Measurements from ENCODE around the gene YY2. TPM values are rescaled to one million over a fixed set of nuclear protein-coding genes. Genes with fewer than 3 reads are reported as not detected.
A peak's percentile ranks its signal among the peaks of the same experiment; 100 is the strongest.

The YY2 gene
- total and polyA plus RNA-seq, 2 donors (not counting 1 experiment from before 2014, with no cell fraction given) = 0.67 to 2.6 TPM

DNA sequence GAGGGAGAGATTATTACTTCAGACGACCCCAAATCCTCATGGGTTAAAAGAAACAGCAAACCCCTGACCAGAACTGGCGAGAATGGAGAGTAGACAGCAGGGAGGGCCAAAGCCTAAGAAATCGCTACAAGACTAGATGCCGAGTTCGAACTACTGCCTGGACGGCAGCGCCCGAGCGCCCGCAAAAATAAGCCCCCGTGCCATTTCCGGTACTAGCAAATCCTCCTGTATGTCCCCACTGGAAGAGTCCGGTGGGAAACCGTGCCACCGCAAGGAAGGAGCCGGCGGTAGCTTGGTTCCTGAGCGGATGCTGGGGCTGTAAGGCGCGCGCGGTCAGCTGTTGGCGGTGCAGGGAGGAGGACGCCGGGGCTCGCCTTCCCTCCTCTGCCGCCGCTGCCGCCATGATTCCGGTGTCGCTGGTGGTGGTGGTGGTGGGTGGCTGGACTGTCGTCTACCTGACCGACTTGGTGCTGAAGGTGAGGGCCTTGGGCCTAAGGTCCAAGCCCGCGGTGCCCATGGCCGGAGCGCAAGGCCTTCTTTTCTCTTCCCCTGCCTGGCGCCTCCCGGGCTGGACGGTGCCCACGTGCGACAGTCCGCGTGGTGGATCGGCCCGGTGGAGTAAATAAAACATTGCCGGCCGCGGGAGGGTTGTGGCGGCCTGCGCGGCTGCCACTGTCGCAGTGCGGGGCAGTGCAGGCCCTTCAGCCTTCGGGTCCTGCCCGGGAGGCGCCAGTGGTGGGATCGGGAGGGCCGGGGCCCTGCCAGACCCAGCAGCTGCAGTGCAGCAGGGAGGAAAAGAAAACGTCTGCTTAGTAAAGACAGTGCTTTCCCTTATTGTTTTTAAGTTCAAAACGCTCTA, 16.2 kb upstream of the YY2 start, which contains the start of gene MBTPS2:
Gene MBTPS2, plus strand, starts transcription at position 284 of the 859 bp plus-strand sequence. Its CDS starts 118 bp downstream, at position 402.
- CTCF ChIA-PET = interaction anchor here (1.1 to 1.5 kb wide), 2 partner anchors 136 to 145 kb away, joined by 3 to 14 read pairs; no protein-coding TSS in a partner anchor
- Mint-ChIP-seq H3K9me3 (ENCODE audit: insufficient read depth) (no peaks in the 10 kb centered on the region), H3K27ac (peak within 1 kb of the TSS; percentile 91), H3K4me1 (peaks cover 13% of the 10 kb centered on the region), H3K4me3 (peak within 1 kb of the TSS; percentile 95), H3K27me3 (no peaks in the 10 kb centered on the region)
- peak within 1 kb of the TSS; percentile 69 for H3K9ac ChIP-seq (ENCODE audit: low read length)
- no peak for TF ChIP-seq EZH2 (IDR thresholded peaks at IDR 0.05; ENCODE audit: borderline replicate concordance, insufficient read depth, low read depth, low read length, poor library complexity, severe bottlenecking)
- no peak for TF ChIP-seq CTCF (IDR thresholded peaks at IDR 0.05)
- H3K79me2 ChIP-seq (ENCODE audit: control insufficient read depth, insufficient read depth, low read length) = no peaks in the 10 kb centered on the region
- no peaks in the 10 kb centered on the region for H3K27me3 ChIP-seq (replicated peaks in 1 of 4; ENCODE audit: control extremely low read depth in 1 of 4, control insufficient read depth in 3 of 4, insufficient read depth in 4 of 4, low read length in 3 of 4)
- peak within 1 kb of the TSS; percentile 39 to 71 (median 69) for H3K4me3 ChIP-seq (ENCODE audit: control extremely low read depth in 1 of 5, extremely low read depth in 1 of 5, insufficient read depth in 1 of 5, low read depth in 2 of 5, low read length in 4 of 5)
- H3K36me3 ChIP-seq (replicated peaks in 1 of 2; ENCODE audit: control extremely low read depth in 1 of 2, control insufficient read depth in 1 of 2, extremely low read depth in 1 of 2, insufficient read depth in 2 of 2, low read length in 1 of 2) = peaks cover 0 to 4% of the 10 kb centered on the region in 2 experiments
- peak within 1 kb of the TSS; percentile 60 to 70 for H3K27ac ChIP-seq (ENCODE audit: low read length in 2 of 2)
- ATAC-seq (ENCODE audit: low read depth) (peak; percentile 94), DNase-seq (peak; percentile 85)
- H3K4me2 ChIP-seq (replicated peaks; ENCODE audit: low read depth, low read length, poor library complexity, severe bottlenecking) = peak within 1 kb of the TSS; percentile 68
- intact Hi-C loops (cut with micrococcal nuclease) = loop anchor here (2.0 kb wide), 1 partner anchor 99 kb away; no protein-coding TSS in a partner anchor
- no peaks in the 10 kb centered on the region for H4K20me1 ChIP-seq (ENCODE audit: control insufficient read depth, insufficient read depth, low read length, poor library complexity, severe bottlenecking)
- peaks cover 4 to 5% of the 10 kb centered on the region in 2 donors for H3K4me1 ChIP-seq (ENCODE audit: control insufficient read depth in 2 of 2, insufficient read depth in 2 of 2, low read length in 2 of 2)
- POLR2A ChIA-PET = no interaction called here
- H2AFZ ChIP-seq (ENCODE audit: insufficient read depth, low read depth, low read length, poor library complexity, severe bottlenecking) = peak within 1 kb of the TSS; percentile 82
- WGBS (ENCODE audit: insufficient coverage) = under 1% methylated on average over 49 of the region's 61 CpGs
- H3K9me3 ChIP-seq (ENCODE audit: control extremely low read depth in 1 of 3, control insufficient read depth in 2 of 3, insufficient read depth in 1 of 3, low read length in 2 of 3) = no peaks in the 10 kb centered on the region

GRCh38 chrX:21840193-21840545, 15.6 kb upstream of the YY2 start:
- CTCF ChIA-PET = no interaction called here

More at GRCh38 chrX:21840193-21840545, 15.6 kb upstream of the YY2 start:
- Mint-ChIP-seq H3K4me1 (peaks cover 13% of the 10 kb centered on the region), H3K27ac (peak overlapping the region; percentile 91), H3K9me3 (ENCODE audit: insufficient read depth) (no peaks in the 10 kb centered on the region), H3K27me3 (no peaks in the 10 kb centered on the region), H3K4me3 (peak overlapping the region; percentile 95)
- peak overlapping the region; percentile 68 for H3K4me2 ChIP-seq (replicated peaks; ENCODE audit: low read depth, low read length, poor library complexity, severe bottlenecking)
- peaks cover 4 to 5% of the 10 kb centered on the region in 2 donors for H3K4me1 ChIP-seq (ENCODE audit: control insufficient read depth in 2 of 2, insufficient read depth in 2 of 2, low read length in 2 of 2)
- DNase-seq (peak; percentile 9), ATAC-seq (ENCODE audit: low read depth) (no peak)
- intact Hi-C loops (cut with micrococcal nuclease) = no loop called here
- TF ChIP-seq CTCF (IDR thresholded peaks at IDR 0.05) (no peak), EZH2 (IDR thresholded peaks at IDR 0.05; ENCODE audit: borderline replicate concordance, insufficient read depth, low read depth, low read length, poor library complexity, severe bottlenecking) (no peak)
- no peaks in the 10 kb centered on the region for H4K20me1 ChIP-seq (ENCODE audit: control insufficient read depth, insufficient read depth, low read length, poor library complexity, severe bottlenecking)
- H3K9ac ChIP-seq (ENCODE audit: low read length) = peak overlapping the region; percentile 69
- no peaks in the 10 kb centered on the region for H3K9me3 ChIP-seq (ENCODE audit: control extremely low read depth in 1 of 3, control insufficient read depth in 2 of 3, insufficient read depth in 1 of 3, low read length in 2 of 3)
- POLR2A ChIA-PET = no interaction called here
- no peaks in the 10 kb centered on the region for H3K27me3 ChIP-seq (replicated peaks in 1 of 4; ENCODE audit: control extremely low read depth in 1 of 4, control insufficient read depth in 3 of 4, insufficient read depth in 4 of 4, low read length in 3 of 4)
- H2AFZ ChIP-seq (ENCODE audit: insufficient read depth, low read depth, low read length, poor library complexity, severe bottlenecking) = peak overlapping the region; percentile 82
- peak overlapping the region in 1 of 2 donors; percentile 70 for H3K27ac ChIP-seq (ENCODE audit: low read length in 2 of 2)
- WGBS (ENCODE audit: insufficient coverage) = 7% methylated on average over 3 of the region's 6 CpGs
- H3K79me2 ChIP-seq (ENCODE audit: control insufficient read depth, insufficient read depth, low read length) = no peaks in the 10 kb centered on the region
- peaks cover 0 to 4% of the 10 kb centered on the region in 2 experiments for H3K36me3 ChIP-seq (replicated peaks in 1 of 2; ENCODE audit: control extremely low read depth in 1 of 2, control insufficient read depth in 1 of 2, extremely low read depth in 1 of 2, insufficient read depth in 2 of 2, low read length in 1 of 2)
- H3K4me3 ChIP-seq (ENCODE audit: control extremely low read depth in 1 of 5, extremely low read depth in 1 of 5, insufficient read depth in 1 of 5, low read depth in 2 of 5, low read length in 4 of 5) = peak overlapping the region; percentile 6 to 71 (median 69)

All from B cell (primary cell).